HCT116 (cell line): ENCODE measurements around the gene ACADVL. TPM values are rescaled to one million over a fixed set of nuclear protein-coding genes. Genes with fewer than 3 reads are reported as not detected.

Source experiments
- ATAC-seq: fragments of 200-7000 bp; cut with Tn5 transposase; 2 replicates; pipeline ENCODE4 v1.9.1; 2020; ENCODE audit warnings: mild to moderate bottlenecking, moderate library complexity
- BruUV-seq: library from RNA; stranded (reverse); fragments of 400-500 nt; replicated peaks from 2 replicates; lab custom pipeline; 2021; lab: Mats Ljungman, UMichigan
- CTCF ChIA-PET: fragments of 300-600 bp; sonication (Branson Sonifier 250); formaldehyde crosslinking; loops from one replicate; lab custom pipeline; 2021; ENCODE audit warnings: antibody characterized with exemption; lab: Charles Lee
- POLR2A ChIA-PET: fragments of 300-600, 350-600 bp; sonication (Branson Sonifier 250); formaldehyde crosslinking; loops from one replicate; lab custom pipeline; 2021; ENCODE audit warnings: antibody characterized with exemption; lab: Charles Lee
- RAD21 ChIA-PET, 2 experiments: fragments of 300-600 bp; sonication (Branson Sonifier 250); formaldehyde crosslinking; loops; one replicate each; lab custom pipeline; 2023; ENCODE audit warnings: low total read pairs in 2 of 2; ENCODE audit not compliant: uncharacterized antibody in 2 of 2, unreplicated experiment in 2 of 2, low non-redundant PET in 1 of 2; lab: Charles Lee
- DNase-seq: peaks from one replicate; pipeline ENCODE4 v3.0.0-alpha.2; 2010; ENCODE audit warnings: low read depth, low spot score
- H2AFZ ChIP-seq: fragments of 200-600 bp; shearing (Covaris generic), sonication (generic); 2 replicates; pipeline ENCODE4 v1.6.1; 2017; ENCODE audit warnings: low read depth, mixed run types, mixed read lengths, antibody characterized with exemption, low read length; ENCODE audit not compliant: poor library complexity, severe bottlenecking
- H3K27ac ChIP-seq: 2 replicates; pipeline ENCODE4 v1.5.1; 2012; ENCODE audit warnings: low read depth, low read length
- H3K27me3 ChIP-seq: fragments of 200-600 bp; sonication (generic); 2 replicates; pipeline ENCODE4 v1.6.1; 2016; ENCODE audit warnings: mixed run types, low read length, mixed read lengths; ENCODE audit not compliant: insufficient read depth
- H3K36me3 ChIP-seq, 2 experiments: fragments of 200-500 bp in 1 of 2; fragments of 200-600 bp in 1 of 2; sonication (Bioruptor generic) in 1 of 2; sonication (generic) in 1 of 2; 2 replicates each; pipeline versions ENCODE4 v1.5.1 to v1.6.1; 2014 to 2016; ENCODE audit warnings: low read length in 2 of 2, inconsistent platforms in 1 of 2, mixed read lengths in 1 of 2, mixed run types in 1 of 2; ENCODE audit not compliant: insufficient read depth in 2 of 2, control insufficient read depth in 1 of 2
- H3K4me1 ChIP-seq, 2 experiments: fragments of 200-600 bp in 1 of 2; sonication (generic) in 1 of 2; 2 replicates each; pipeline versions ENCODE4 v1.5.1 to v1.6.1; 2012 to 2017; ENCODE audit warnings: low read length in 2 of 2, inconsistent platforms in 1 of 2, mild to moderate bottlenecking in 1 of 2, mixed read lengths in 1 of 2, mixed run types in 1 of 2, moderate library complexity in 1 of 2; ENCODE audit not compliant: insufficient read depth in 2 of 2, control insufficient read depth in 1 of 2
- H3K4me2 ChIP-seq: fragments of 200-600 bp; sonication (generic); 2 replicates; pipeline ENCODE4 v1.6.1; 2017; ENCODE audit warnings: mixed run types, low read length, mixed read lengths
- H3K4me3 ChIP-seq, 2 experiments: fragments of 200-600 bp in 1 of 2; sonication (generic) in 1 of 2; replicated peaks in 1 of 2; 2 replicates each; pipeline ENCODE4 v1.5.1; 2011 to 2016; ENCODE audit warnings: low read length in 2 of 2, control low read depth in 1 of 2, low read depth in 1 of 2, mild to moderate bottlenecking in 1 of 2, mixed read lengths in 1 of 2, mixed run types in 1 of 2
- H3K79me2 ChIP-seq: fragments of 200-600 bp; sonication (generic); 2 replicates; pipeline ENCODE4 v1.6.1; 2017; ENCODE audit warnings: mild to moderate bottlenecking, mixed run types, low read length, moderate library complexity, mixed read lengths; ENCODE audit not compliant: insufficient read depth
- H3K9ac ChIP-seq: fragments of 200-600 bp; sonication (generic); 2 replicates; pipeline ENCODE4 v1.6.1; 2016; ENCODE audit warnings: low read length, mixed read lengths
- H3K9me2 ChIP-seq: fragments of 200-600 bp; sonication (generic), shearing (Covaris generic); 2 replicates; pipeline ENCODE4 v1.6.1; 2017; ENCODE audit warnings: mixed run types, mild to moderate bottlenecking, moderate library complexity; ENCODE audit not compliant: insufficient read depth
- H3K9me3 ChIP-seq, 2 experiments: fragments of 200-500 bp in 1 of 2; fragments of 200-600 bp in 1 of 2; sonication (Bioruptor generic) in 1 of 2; sonication (generic) in 1 of 2; 2 replicates each; pipeline ENCODE4 v1.6.1; 2014 to 2017; ENCODE audit warnings: low read length in 2 of 2, mixed read lengths in 2 of 2, inconsistent platforms in 1 of 2, low read depth in 1 of 2, mild to moderate bottlenecking in 1 of 2, mixed run types in 1 of 2, moderate library complexity in 1 of 2; ENCODE audit not compliant: control insufficient read depth in 1 of 2, insufficient read depth in 1 of 2
- H4K20me1 ChIP-seq: fragments of 200-600 bp; sonication (generic), shearing (Covaris generic); 2 replicates; pipeline ENCODE4 v1.6.1; 2017; ENCODE audit warnings: mixed run types, mild to moderate bottlenecking, moderate library complexity; ENCODE audit not compliant: insufficient read depth
- EGR1 ChIP-seq: IDR thresholded peaks from 2 replicates; pipeline ENCODE4 v1.6.1; 2012; ENCODE audit warnings: low read depth
- EZH2phosphoT487 ChIP-seq: fragments of 200-600 bp; IDR thresholded peaks from 2 replicates; pipeline ENCODE4 v1.6.1; 2018; ENCODE audit warnings: antibody characterized with exemption, borderline replicate concordance
- FOSL1 ChIP-seq: IDR thresholded peaks from 2 replicates; pipeline ENCODE4 v1.6.1; 2012; ENCODE audit warnings: low read depth
- POLR2AphosphoS5 ChIP-seq: IDR thresholded peaks from 2 replicates; pipeline ENCODE4 v1.6.1; 2011; ENCODE audit warnings: mild to moderate bottlenecking, low read depth, low read length, moderate library complexity
- RAD21 ChIP-seq: IDR thresholded peaks from 2 replicates; pipeline ENCODE4 v1.6.1; 2012; ENCODE audit warnings: low read depth, mild to moderate bottlenecking
- ZBTB33 ChIP-seq: IDR thresholded peaks from 2 replicates; pipeline ENCODE4 v1.6.1; 2011; ENCODE audit warnings: mild to moderate bottlenecking, low read length, moderate library complexity; ENCODE audit not compliant: insufficient replicate concordance; ENCODE audit errors: extremely low read depth
- ZFX ChIP-seq: fragments of 450-650 bp; IDR thresholded peaks from 2 replicates; pipeline ENCODE4 v1.6.1; 2017
- intact Hi-C: fragments of 100-400 bp; cut with micrococcal nuclease; formaldehyde crosslinking; loops from 2 replicates; pipeline ENCODE4 v1.10.0; 2022
- total RNA-seq: library from RNA; stranded (reverse); gene quantifications from one replicate; pipeline ENCODE4 v1.2.1, GENCODE V29; 2021; ENCODE audit not compliant: unreplicated experiment

ACADVL gene
- total RNA-seq, 1 experiment from 2014 or later = 554 TPM

GRCh38 chr17:7221278-7222092 is 1.7 kb downstream of the ACADVL start:
- intact Hi-C loops = loop anchor here (2.0 kb wide), 1 partner anchor 75 kb away; no protein-coding TSS in a partner anchor

More at GRCh38 chr17:7221278-7222092, 1.7 kb downstream of the ACADVL start:
- DNase-seq (no peak), ATAC-seq (no peak)
- Histone ChIP-seq H3K79me2 (peaks cover 30% of the 10 kb centered on the region), H3K27me3 (no peaks in the 10 kb centered on the region), H4K20me1 (no peaks in the 10 kb centered on the region), H3K27ac (peak overlapping the region; percentile 99), H3K36me3 (peaks cover 30 to 41% of the 10 kb centered on the region in 2 experiments; a peak in 3 of 4 replicates), H3K9me2 (no peaks in the 10 kb centered on the region), H3K9ac (peak overlapping the region; percentile 95), H3K9me3 (no peaks in the 10 kb centered on the region), H3K4me1 (peaks cover 7 to 41% of the 10 kb centered on the region in 2 experiments; a peak in 3 of 4 replicates), H3K4me3 (peak overlapping the region; percentile 69 to 75), H3K4me2 (peak overlapping the region; percentile 96), H2AFZ (no peak overlapping the region)
- TF ChIP-seq ZFX (no peak), EZH2phosphoT487 (no peak), FOSL1 (no peak), RAD21 (no peak), ZBTB33 (no peak), EGR1 (no peak), POLR2AphosphoS5 (no peak; the same call in 1 of the 2 replicates)
- RAD21 ChIA-PET = interaction anchor here (0.6 to 1.2 kb wide), 6 partner anchors 15 to 189 kb away, joined by 3 to 7 read pairs (median 5); no protein-coding TSS in a partner anchor
- POLR2A ChIA-PET = interaction anchor here (1.1 to 3.2 kb wide), 8 partner anchors 13 to 363 kb away, joined by 3 to 19 read pairs (median 9); partner anchors contain the start of genes DVL2, GABARAP and MPDU1
- no TSS peak for BruUV-seq
- CTCF ChIA-PET = interaction anchor here (0.9 to 2.8 kb wide), 14 partner anchors 8 to 339 kb away, joined by 3 to 37 read pairs (median 5); partner anchors contain the start of genes GABARAP, NEURL4, PHF23 and SLC2A4
